ENCODE results near the gene ZFYVE27. TPM values are rescaled to one million over a fixed set of nuclear protein-coding genes. Genes with fewer than 3 reads are reported as not detected.

Gene ZFYVE27
- total RNA-seq, 1 donor from 2014 or later, result 26.9 TPM

DNA sequence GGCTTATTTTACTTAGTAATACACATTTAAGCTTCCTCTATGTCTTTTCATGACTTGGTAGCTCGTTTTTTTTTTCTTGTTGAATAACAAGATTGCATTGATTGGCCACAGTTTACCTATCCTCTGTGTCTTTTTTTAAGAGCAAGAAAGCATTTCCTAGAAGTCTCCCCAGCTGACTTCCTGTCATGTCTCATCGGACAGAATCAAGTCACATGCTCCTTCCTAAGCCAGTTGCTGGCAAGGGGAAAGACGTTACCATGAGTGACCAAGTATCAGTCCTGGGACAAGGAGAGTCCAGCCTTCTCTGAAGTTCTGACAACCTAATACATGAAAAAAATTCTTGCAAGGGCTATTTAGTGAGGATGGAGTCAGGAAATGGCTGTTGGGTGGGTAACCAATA lies 59.7 kb downstream of the ZFYVE27 start:
- Mint-ChIP-seq H3K36me3 (ENCODE audit: low read depth) (no peaks in the 10 kb centered on the region), H3K4me3 (no peak overlapping the region), H3K4me1 (no peaks in the 10 kb centered on the region), H3K27ac (ENCODE audit: unreplicated experiment) (no peak overlapping the region), H3K9me3 (peaks cover 7% of the 10 kb centered on the region), H3K27me3 (ENCODE audit: low read depth) (peaks cover 21% of the 10 kb centered on the region)
- TF ChIP-seq CTCF (conservative IDR thresholded peaks at IDR 0.05), result no peak
- no peak for DNase-seq (ENCODE audit: low read depth, low spot score)

DNA sequence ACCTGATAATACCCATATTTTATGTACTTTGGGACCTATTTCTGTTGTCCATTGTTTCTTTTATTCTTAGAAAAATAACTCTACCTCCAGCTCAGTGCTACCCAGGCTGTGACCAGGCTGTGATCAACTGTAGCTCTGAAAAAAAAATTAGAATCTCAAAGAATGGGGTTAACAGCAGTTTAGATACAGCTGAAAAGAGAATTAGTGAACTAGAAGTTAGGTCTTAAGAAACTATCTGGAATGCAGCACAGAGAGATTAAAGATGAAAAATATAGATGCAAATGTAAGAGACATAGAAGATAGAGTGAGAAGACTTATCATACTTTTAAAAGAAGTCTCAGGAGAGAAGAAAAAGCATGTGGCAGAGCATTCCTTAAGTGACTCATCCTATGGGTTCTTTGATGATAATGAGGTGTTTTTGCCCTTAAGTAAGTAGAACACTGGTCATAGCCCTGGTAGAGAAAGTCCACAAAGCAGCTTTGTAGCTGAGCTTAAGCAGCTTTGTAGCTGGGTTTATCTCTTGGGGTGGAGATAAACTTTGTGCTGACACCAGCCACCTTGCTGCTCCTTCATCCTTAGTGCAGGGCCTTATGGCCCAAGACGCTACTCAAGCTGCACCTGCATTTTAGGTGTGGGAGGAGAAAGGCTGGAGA lies 62.2 kb downstream of the ZFYVE27 start:
- Mint-ChIP-seq H3K4me1 (no peaks in the 10 kb centered on the region), H3K36me3 (ENCODE audit: low read depth) (no peaks in the 10 kb centered on the region), H3K9me3 (peaks cover 7% of the 10 kb centered on the region), H3K27me3 (ENCODE audit: low read depth) (peaks cover 21% of the 10 kb centered on the region), H3K27ac (ENCODE audit: unreplicated experiment) (no peak overlapping the region), H3K4me3 (no peak overlapping the region)
- DNase-seq (ENCODE audit: low read depth, low spot score), result no peak
- no peak for TF ChIP-seq CTCF (conservative IDR thresholded peaks at IDR 0.05)

DNA sequence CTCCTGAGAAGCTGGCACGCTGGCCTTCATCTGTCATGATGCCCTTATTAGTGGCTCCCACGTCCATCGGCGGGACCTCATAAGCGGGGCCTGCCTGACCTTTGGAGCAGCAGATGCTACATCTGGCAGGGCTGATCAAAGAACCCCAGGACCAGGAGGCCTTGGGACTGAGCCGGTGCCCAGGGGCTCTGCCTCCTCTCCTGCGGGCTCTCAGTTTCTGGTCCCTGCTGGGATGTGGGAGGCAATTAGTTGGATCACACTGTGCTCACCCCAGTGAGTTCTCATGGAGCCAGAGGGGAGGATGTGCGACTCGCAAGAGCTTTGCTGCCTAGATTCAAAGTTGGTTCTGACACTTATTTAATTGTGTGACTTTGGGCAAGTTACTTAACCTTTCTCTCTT lies 63.5 kb downstream of the ZFYVE27 start:
- H3K36me3 Mint-ChIP-seq (ENCODE audit: low read depth), result no peaks in the 10 kb centered on the region
- no peak for DNase-seq (ENCODE audit: low read depth, low spot score)
- H3K27me3 Mint-ChIP-seq (ENCODE audit: low read depth), result peaks cover 18% of the 10 kb centered on the region
- no peak for TF ChIP-seq CTCF (conservative IDR thresholded peaks at IDR 0.05)
- H3K4me1 Mint-ChIP-seq, result peaks cover 2% of the 10 kb centered on the region
- no peak overlapping the region for H3K4me3 Mint-ChIP-seq
- no peak overlapping the region for H3K27ac Mint-ChIP-seq (ENCODE audit: unreplicated experiment)
- peaks cover 7% of the 10 kb centered on the region for H3K9me3 Mint-ChIP-seq

DNA sequence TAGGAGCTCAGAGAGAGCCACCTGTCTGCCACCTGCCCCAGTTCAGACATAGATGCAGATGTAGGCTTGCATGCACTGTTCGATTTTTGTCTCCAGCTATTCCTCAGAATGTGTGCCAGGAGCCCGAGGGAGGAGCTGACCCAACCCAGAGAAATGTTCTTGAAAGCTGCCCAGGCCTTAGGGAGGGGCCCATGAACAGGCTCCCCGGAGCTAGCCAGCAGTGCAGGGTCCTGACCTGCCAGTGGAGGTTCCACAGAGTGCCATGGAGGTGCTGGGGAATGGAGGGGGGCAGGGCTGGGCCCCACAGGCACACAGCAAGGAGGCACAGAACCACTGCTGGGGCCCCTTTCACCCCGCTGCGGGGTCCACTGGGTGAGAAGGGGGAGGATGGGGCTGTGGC lies 64.5 kb downstream of the ZFYVE27 start:
- Mint-ChIP-seq H3K27me3 (ENCODE audit: low read depth) (peaks cover 16% of the 10 kb centered on the region), H3K36me3 (ENCODE audit: low read depth) (no peaks in the 10 kb centered on the region), H3K4me1 (peaks cover 9% of the 10 kb centered on the region), H3K4me3 (no peak overlapping the region), H3K9me3 (peaks cover 7% of the 10 kb centered on the region), H3K27ac (ENCODE audit: unreplicated experiment) (no peak overlapping the region)
- TF ChIP-seq CTCF (conservative IDR thresholded peaks at IDR 0.05), result no peak
- DNase-seq (ENCODE audit: low read depth, low spot score), result no peak

GRCh38 chr10:97805096-97805884 lies 68.4 kb downstream of the ZFYVE27 start:
- Mint-ChIP-seq H3K27ac (ENCODE audit: unreplicated experiment) (no peak overlapping the region), H3K27me3 (ENCODE audit: low read depth) (peaks cover 4% of the 10 kb centered on the region), H3K4me3 (no peak overlapping the region), H3K36me3 (ENCODE audit: low read depth) (no peaks in the 10 kb centered on the region), H3K4me1 (peaks cover 9% of the 10 kb centered on the region), H3K9me3 (no peaks in the 10 kb centered on the region)
- no peak for TF ChIP-seq CTCF (conservative IDR thresholded peaks at IDR 0.05)
- no peak for DNase-seq (ENCODE audit: low read depth, low spot score)

All from neural crest cell (in vitro differentiated cells).